HG03175 (cell line): Measurements from ENCODE around the gene PSMF1.
"Not testable (repeated sequence)": the region's sequence is repeated elsewhere in the genome, so short reads cannot be mapped to it uniquely, and the experiment has no call there.

Experiments used
- ATAC-seq: cut with Tn5 transposase; IDR thresholded peaks from one replicate; pipeline ENCODE4 v1.9.1; 2021; ENCODE audit warnings: mild to moderate bottlenecking, moderate library complexity; ENCODE audit not compliant: unreplicated experiment

Gene PSMF1

GRCh38 chr20:1121429-1121828 is 3.0 kb downstream of the PSMF1 start:
- ATAC-seq, result no peak

DNA sequence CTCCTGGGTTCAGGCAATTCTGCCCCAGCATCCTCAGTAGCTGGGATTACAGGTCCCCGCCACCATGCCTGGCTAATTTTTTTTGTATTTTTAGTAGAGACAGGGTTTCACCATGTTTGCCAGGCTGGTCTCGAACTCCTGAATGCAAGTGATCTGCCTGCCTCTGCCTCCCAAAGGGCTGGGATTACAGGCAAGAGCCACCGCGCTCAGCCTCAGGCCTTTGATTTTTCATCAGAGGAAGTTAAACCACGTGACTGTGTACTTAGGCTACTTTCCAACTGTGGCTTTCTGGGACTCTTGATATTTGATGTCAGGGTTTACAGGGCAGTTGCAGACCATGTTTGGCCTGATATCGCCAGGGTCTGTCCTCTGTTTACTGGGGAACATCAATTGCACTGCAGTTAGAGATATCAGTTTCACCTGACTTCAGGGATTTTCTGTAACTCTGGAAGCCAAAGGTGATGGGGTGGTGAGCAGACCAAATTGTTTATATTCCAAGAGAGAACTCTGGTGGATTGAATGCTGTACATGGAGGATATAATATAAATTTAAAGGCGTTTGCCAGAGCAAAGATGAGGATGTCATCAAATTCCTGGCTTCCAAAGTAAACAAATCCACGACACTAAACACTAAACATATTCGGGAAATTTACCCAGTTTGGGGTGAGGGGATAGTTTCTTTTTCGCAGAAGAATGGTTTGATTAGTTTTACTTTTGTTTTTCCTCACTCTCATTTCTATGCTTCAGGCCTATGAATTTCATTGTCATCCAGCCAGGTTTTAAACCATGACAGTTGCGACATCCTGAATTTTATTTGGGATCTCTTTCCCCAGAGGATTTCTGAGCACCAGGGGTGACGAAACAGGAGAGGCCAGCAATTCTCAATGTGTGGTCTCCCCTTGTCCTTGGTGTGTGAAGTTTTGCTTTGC is 4.2 kb downstream of the PSMF1 start:
- ATAC-seq, result no peak

DNA sequence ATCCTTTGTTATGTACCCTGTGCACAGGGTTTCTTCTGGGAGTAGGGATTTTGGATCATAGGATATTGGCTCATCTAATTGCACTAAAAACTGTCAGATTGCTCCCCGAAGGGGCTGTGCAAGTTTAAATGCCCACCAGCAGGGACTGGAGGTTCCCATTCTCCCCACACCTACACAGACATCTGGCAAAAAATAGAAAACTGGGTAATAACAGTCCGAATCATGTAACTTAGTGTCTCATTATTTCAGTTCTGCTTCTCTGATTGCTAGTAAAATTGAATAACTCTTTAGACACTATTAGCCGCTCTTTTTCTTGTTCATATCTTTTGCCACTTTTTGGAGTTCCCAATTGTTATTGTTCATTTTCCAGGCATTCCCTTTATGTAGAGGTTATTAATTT is 5.3 kb downstream of the PSMF1 start:
- ATAC-seq, result no peak

- ATAC-seq, result no peak
Measured at GRCh38 chr20:1124421-1124820, 6.0 kb downstream of the PSMF1 start.

- no peak for ATAC-seq
Measured at GRCh38 chr20:1125277-1125676, 6.9 kb downstream of the PSMF1 start.

DNA sequence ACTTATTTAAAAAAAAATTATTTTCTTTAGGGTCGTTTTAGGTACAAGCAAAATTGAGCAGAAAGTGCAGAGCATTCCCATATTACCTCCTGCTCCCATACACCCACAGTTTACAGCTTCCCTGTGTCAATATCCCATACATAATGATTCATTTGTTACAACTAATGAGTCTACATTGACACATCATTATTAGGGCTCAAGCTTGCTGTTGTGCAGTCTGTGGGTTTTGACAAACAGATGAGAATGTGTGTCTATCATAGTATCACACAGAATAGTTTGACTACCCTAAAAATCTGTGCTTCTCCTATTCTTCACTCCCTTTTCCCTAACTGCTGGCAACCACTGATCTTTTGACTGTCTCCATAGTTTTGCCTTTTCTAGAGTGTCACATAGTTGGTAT is 9.4 kb downstream of the PSMF1 start:
- no peak for ATAC-seq

- no peak for ATAC-seq
Measured at GRCh38 chr20:1130058-1130694, 11.8 kb downstream of the PSMF1 start.

DNA sequence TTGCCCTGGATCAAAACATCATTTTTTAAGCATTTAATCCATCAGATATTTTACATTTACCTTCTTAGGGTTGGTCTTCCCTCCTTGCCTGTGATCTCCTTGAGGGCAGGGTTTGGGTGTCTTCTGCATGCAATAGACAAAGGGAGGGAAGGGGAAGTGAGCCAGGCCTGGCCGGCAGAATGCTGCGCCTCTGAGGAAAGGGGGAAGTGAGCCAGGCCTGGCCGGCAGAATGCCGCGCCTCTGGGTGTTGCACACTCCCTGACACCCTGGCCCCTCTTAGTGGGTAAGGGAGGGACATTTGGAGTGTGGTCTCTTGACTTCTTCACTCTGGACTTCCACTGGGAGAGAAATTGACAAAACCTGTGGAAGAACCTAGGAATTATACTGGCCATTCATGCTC is 12.4 kb downstream of the PSMF1 start:
- ATAC-seq, result no peak

DNA sequence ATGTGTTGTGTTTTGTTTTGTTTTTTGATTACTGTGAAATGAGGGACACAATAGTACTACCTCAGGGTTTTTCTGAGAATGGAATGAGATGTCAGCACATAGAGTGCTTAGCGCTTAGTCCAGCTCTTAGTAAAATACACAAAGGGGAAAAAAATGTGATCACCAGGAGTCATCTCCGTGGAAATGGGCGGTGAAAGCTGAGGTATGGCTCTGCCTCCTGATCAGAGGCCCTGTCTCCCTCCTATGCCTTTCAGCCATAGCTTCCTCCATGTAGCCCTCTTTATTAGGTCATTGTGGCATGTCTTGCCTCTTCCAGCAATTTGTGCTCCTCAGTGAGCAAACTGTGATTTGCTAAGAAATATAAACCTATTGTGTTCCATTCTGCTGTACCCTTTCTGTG is 13.0 kb downstream of the PSMF1 start:
- no peak for ATAC-seq

- no peak for ATAC-seq
Measured at GRCh38 chr20:1134355-1134754, 16.0 kb downstream of the PSMF1 start.

DNA sequence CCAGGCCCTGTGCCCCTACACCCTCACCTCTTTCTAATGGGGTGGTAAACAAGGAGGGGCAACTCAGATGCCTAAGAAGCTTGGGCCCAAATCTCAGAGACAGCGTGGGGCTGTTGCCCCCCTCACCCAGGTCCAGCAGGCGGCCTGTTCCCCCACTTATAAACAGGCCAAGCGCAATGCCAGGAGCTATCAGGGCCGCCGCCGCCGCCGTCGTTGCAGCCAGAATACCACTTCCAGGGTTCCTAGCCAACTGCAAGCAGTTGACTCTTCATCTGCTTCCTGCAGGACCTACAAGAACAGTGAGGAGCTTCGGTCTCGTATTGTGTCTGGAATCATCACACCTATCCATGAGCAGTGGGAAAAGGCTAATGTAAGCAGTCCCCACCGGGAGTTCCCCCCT is 16.4 kb downstream of the PSMF1 start:
- ATAC-seq, result no peak

DNA sequence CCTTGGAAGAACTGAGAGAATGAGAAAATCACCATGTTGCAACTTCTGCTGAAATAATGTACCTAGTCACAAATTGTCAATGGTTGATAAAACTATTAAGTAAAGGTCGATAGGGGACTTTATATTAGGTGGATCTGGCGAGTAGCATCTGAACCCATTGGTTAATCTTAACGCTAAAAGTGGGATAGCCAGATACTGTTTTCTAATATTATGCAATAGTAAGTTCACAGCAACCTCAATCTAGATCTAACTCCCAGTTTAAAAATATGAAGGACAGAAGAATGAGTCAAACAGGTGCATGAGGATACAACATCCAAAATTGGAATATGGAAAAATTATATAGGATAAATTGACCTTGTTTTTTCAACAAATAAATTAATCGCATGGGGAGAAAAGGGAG is 18.8 kb downstream of the PSMF1 start:
- no peak for ATAC-seq

DNA sequence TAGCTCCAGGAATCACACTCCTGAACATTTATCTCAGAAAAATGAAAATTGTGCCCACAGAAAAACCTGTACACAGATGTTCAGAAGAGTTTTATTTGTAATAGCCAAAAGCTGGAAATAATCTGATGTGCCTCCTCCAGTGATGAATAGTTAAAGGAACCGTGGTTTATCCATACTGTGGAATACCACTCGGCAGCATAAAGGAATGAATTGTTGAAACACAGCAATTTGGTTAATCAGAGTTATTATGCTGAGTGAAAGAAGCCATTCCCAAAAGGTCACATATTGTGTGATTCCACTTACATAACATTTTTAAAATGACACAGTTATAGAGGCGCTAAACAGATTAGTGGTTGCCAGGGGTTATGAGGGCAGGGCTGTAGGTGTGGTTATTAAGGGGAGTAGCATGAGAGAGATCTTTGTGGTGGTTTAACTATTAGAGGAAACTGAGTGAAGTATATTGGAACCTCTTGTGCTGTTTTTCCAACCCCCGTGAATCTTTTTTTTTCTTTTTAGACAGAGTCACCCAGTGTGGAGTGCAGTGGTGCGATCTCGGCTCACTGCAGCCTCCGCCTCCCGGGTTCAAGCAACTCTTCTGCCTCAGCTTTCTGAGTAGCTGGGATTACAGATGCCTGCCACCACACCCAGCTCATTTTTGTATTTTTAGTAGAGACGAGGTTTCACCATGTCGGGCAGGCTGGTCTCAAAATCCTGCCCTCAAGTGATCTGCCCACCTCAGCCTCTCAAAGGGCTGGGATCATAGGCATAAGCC is 26.2 kb downstream of the PSMF1 start:
- ATAC-seq, result no peak

GRCh38 chr20:1146957-1147356 is 28.6 kb downstream of the PSMF1 start:
- ATAC-seq, result no peak

GRCh38 chr20:1149812-1150211 is 31.4 kb downstream of the PSMF1 start:
- not testable (repeated sequence) for ATAC-seq

DNA sequence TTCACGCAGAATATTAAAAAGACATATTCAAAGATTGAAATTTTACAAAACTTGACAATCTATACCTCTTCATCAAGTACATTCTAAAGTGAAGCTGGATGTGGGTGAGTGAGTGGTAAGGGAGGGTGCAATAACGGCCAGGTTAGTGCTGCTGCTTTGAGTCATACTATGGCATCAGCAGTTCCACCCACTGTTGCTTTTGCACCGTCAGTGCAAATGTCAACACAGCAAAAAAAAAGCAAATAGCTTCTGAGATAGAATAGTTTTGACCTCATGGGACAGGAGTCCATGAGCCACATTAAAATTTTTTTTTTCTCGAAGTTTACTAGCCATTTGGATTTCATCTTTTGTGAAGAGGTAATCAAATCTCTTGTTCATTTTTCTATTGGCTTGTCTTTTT is 31.8 kb downstream of the PSMF1 start:
- ATAC-seq, result no peak

DNA sequence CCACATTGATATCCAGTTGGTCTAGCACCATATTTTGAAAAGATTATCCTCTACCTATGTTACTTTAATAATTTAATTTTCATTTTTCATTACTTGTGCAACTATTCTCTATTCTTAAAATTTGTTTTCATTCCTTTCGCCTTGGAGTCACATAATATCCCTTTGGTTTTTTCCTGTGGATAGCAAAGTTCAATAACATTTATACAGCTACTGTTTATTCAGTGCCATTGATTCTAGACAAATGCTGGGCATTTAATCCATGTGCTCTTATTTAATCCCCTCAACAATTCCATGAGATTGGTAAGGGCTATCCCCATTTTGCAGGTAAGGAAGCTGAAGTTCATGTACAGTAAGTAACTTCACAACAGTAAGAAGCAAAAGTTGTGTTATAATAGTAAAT is 32.6 kb downstream of the PSMF1 start:
- no peak for ATAC-seq

DNA sequence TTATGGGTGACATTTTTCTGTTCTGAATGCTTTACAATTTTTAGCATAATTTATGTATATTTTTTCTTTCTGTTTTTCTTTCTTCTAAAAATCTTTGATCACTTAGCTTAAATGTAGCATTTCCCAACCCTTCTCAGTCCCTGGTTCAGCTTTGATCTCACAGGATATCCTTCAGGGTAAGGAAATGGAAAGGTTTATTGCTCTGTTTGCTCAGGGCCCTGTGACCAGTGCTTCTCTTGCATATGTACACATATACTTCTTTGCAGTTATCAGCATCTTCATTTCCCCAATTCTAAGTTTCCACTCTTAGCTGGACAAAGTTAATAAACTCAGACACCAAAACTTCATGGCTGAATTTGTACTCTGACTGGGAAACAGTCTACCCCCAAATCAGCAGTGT is 35.8 kb downstream of the PSMF1 start:
- no peak for ATAC-seq

GRCh38 chr20:1154691-1155090 is 36.3 kb downstream of the PSMF1 start:
- no peak for ATAC-seq

DNA sequence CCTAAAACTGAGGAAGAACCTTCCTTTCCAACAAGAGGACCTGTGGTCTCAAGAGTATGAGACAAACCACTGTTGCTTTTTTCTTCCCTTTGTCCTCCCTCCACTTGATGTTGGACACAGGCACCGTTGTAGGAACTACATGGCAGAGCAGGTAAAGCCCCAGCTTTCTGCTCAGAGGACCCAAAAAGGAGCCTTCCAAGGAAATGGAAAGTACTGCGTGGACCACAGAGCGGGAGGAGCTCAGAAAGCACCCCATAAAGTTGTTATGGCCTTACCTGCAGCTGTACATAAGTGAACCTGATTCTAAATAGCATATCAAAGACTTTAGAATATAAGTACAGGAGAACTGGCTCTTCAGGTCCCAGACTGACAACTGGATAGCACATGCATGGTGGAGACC is 36.9 kb downstream of the PSMF1 start:
- no peak for ATAC-seq

DNA sequence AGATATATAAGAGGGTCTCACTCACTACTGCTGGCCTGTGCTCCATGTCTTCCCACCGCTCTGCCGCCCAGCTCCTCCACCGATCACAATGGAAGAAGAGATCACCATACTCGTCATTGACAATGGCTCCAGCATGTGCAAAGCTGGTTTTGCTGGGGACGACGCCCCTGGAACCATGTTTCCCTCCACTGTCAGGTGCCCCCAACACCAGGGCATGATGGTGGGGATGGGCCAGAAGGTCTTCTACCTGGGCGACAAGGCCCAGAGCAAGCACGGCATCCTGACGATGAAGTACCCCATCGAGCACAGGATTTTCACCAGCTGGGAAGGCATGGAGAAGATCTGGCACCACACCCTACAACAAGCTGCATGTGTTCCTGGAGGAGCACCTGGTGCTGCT is 42.1 kb downstream of the PSMF1 start:
- no peak for ATAC-seq

GRCh38 chr20:1160991-1161390 is 42.6 kb downstream of the PSMF1 start:
- ATAC-seq, result no peak
